Common myeloid progenitor, CD34-positive (primary cell): ENCODE measurements around the gene AZI2.

Experiments
- CTCF ChIA-PET: fragments of 350-600 bp; sonication (Branson Sonifier 250); formaldehyde crosslinking; loops from one replicate; lab custom pipeline; 2021; ENCODE audit warnings: antibody characterized with exemption; lab: Charles Lee
- POLR2A ChIA-PET: fragments of 350-600 bp; sonication (Branson Sonifier 250); formaldehyde crosslinking; loops from one replicate; lab custom pipeline; 2021; ENCODE audit warnings: antibody characterized with exemption; lab: Charles Lee
- DNase-seq, 3 donors: peaks; one replicate each; pipeline versions ENCODE4 v3.0.0 to v3.0.0-alpha.2; 2013
- H3K27ac ChIP-seq, 2 experiments: 1 replicate in 1 of 2; 2 replicates in 1 of 2; pipeline ENCODE4 v1.7.0; 2013; ENCODE audit warnings: inconsistent platforms in 2 of 2, low read length in 2 of 2, mild to moderate bottlenecking in 2 of 2, low read depth in 1 of 2, moderate library complexity in 1 of 2; ENCODE audit not compliant: severe bottlenecking in 2 of 2, insufficient read depth in 1 of 2, poor library complexity in 1 of 2
- H3K27me3 ChIP-seq, 5 experiments: replicated peaks in 2 of 5; 1 replicate in 3 of 5; 2 replicates in 2 of 5; pipeline versions ENCODE4 v1.6.1 to v1.7.0; 2013; ENCODE audit warnings: low read length in 4 of 5, mild to moderate bottlenecking in 2 of 5, moderate library complexity in 2 of 5, inconsistent platforms in 1 of 5; ENCODE audit not compliant: insufficient read depth in 5 of 5, control insufficient read depth in 4 of 5
- H3K36me3 ChIP-seq, 4 experiments: 1 replicate in 2 of 4; 2 replicates in 2 of 4; pipeline versions ENCODE4 v1.6.1 to v1.7.0; 2013; ENCODE audit warnings: low read length in 3 of 4, control low read depth in 1 of 4, mild to moderate bottlenecking in 1 of 4; ENCODE audit not compliant: control insufficient read depth in 4 of 4, insufficient read depth in 4 of 4
- H3K4me1 ChIP-seq, 4 experiments: 1 replicate in 3 of 4; 2 replicates in 1 of 4; pipeline versions ENCODE4 v1.6.1 to v1.7.1; 2013; ENCODE audit warnings: low read length in 3 of 4, mild to moderate bottlenecking in 3 of 4, control low read depth in 1 of 4, inconsistent platforms in 1 of 4, moderate library complexity in 1 of 4; ENCODE audit not compliant: control insufficient read depth in 4 of 4, insufficient read depth in 4 of 4; ENCODE audit errors: control extremely low read depth in 1 of 4
- H3K4me3 ChIP-seq, 7 experiments: 1 replicate in 4 of 7; 2 replicates in 3 of 7; pipeline versions ENCODE4 v1.5.1 to v1.7.0; 2013; ENCODE audit warnings: mild to moderate bottlenecking in 7 of 7, low read length in 6 of 7, moderate library complexity in 6 of 7, inconsistent platforms in 2 of 7, low read depth in 2 of 7, control low read depth in 1 of 7; ENCODE audit not compliant: insufficient read depth in 4 of 7, control insufficient read depth in 1 of 7; ENCODE audit errors: extremely low read depth in 1 of 7
- H3K9me3 ChIP-seq, 5 experiments: 1 replicate in 4 of 5; 2 replicates in 1 of 5; pipeline versions ENCODE4 v1.6.1 to v1.7.1; 2013; ENCODE audit warnings: low read length in 4 of 5, mild to moderate bottlenecking in 2 of 5, inconsistent platforms in 1 of 5, low read depth in 1 of 5, moderate library complexity in 1 of 5; ENCODE audit not compliant: control insufficient read depth in 4 of 5, insufficient read depth in 2 of 5; ENCODE audit errors: control extremely low read depth in 1 of 5
- WGBS: methylation state at CpG from one replicate; pipeline ENCODE4 v1.1.5; 2013; ENCODE audit not compliant: insufficient coverage; 5-methylcytosine and 5-hydroxymethylcytosine counted together

The AZI2 gene

GRCh38 chr3:28279770-28280169, 68.9 kb downstream of the AZI2 start:
- Histone ChIP-seq H3K9me3 (peaks cover 0 to 2% (median 1%) of the 10 kb centered on the region in 5 experiments), H3K27me3 (no peaks in the 10 kb centered on the region), H3K4me3 (no peak overlapping the region), H3K4me1 (peaks cover 0 to 6% (median 3%) of the 10 kb centered on the region in 4 experiments), H3K27ac (no peak overlapping the region), H3K36me3 (peaks cover 4 to 19% (median 9%) of the 10 kb centered on the region in 4 experiments)
- DNase-seq, result no peak
- ChIA-PET POLR2A (no interaction called here), CTCF (no interaction called here)
- WGBS, result 88% methylated on average over 1 of the region's 4 CpGs

DNA sequence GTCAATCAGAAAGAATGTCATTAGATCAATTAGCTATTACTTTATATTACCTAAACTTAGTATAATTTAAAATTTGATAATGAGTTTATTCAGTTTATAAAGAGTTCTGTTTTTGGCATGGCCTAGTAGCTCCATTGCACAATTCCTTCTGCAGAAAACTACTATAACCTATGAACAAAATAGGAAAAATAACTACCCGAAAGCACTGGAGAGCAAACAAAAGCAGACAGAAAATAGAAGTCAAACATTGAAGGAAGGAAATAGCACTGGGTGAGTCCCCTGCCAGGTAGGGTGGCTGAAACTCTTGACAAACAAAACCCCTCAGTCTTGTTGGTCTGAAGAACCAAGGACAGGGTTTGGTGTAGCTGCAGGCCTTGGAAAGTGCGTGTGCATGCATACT, 69.7 kb downstream of the AZI2 start:
- H3K36me3 ChIP-seq, result peaks cover 4 to 20% (median 15%) of the 10 kb centered on the region in 4 experiments
- H3K9me3 ChIP-seq, result peaks cover 0 to 8% (median 5%) of the 10 kb centered on the region in 5 experiments
- peaks cover 0 to 6% (median 3%) of the 10 kb centered on the region in 4 experiments for H3K4me1 ChIP-seq
- H3K27ac ChIP-seq, result no peak overlapping the region
- CTCF ChIA-PET, result interaction anchor here (1.1 kb wide), 1 partner anchor 567 kb away, joined by 4 read pairs; no protein-coding TSS in a partner anchor
- no peak for DNase-seq
- POLR2A ChIA-PET, result interaction anchor here (0.6 kb wide), 1 partner anchor 597 kb away, joined by 3 read pairs; no protein-coding TSS in a partner anchor
- H3K27me3 ChIP-seq, result no peaks in the 10 kb centered on the region
- H3K4me3 ChIP-seq, result no peak overlapping the region
- WGBS, result 100% methylated on average over 1 of the region's 2 CpGs

DNA sequence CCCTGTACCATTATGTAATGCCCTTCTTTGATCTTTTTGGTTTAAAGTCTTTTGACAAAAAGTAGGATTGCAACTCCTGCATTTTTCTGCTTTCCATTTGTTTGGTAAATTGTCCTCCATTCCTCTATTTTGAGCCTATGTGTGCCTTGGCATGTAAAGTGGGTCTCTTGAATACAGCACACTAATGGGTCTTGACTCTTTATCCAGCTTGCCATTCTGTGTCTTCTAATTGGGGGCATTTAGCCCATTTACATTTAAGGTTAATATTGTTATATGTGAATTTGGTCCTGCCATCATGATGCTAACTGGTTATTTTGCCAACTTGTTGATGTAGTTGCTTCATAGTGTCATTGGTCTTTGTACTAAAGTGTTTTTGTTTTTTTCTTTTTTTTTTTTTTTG, 74.8 kb downstream of the AZI2 start:
- CTCF ChIA-PET, result no interaction called here
- Histone ChIP-seq H3K27me3 (no peaks in the 10 kb centered on the region), H3K27ac (no peak overlapping the region), H3K36me3 (peaks cover 6 to 52% (median 19%) of the 10 kb centered on the region in 4 experiments), H3K4me3 (no peak overlapping the region), H3K4me1 (peaks cover 0 to 6% (median 3%) of the 10 kb centered on the region in 4 experiments), H3K9me3 (peaks cover 4 to 31% (median 8%) of the 10 kb centered on the region in 5 experiments)
- POLR2A ChIA-PET, result no interaction called here
- peak in 1 of 3 donors; percentile 5 for DNase-seq
